Activated CD8-positive, alpha-beta T cell treated with anti-CD3 and anti-CD28 coated beads for 36 hours (primary cell): ENCODE results near the gene SPAG16. TPM values are rescaled to one million over a fixed set of nuclear protein-coding genes. Genes with fewer than 3 reads are reported as not detected.

Source experiments
- ATAC-seq: fragments of 200-7000 bp; cut with Tn5 transposase; one replicate; pipeline ENCODE4 v1.10.0; 2021; ENCODE audit warnings: mild to moderate bottlenecking, moderate library complexity
- CTCF ChIA-PET: fragments of 350-600 bp; sonication (Branson Sonifier 250); formaldehyde crosslinking; loops from one replicate; lab custom pipeline; 2021; ENCODE audit warnings: antibody characterized with exemption; lab: Charles Lee
- POLR2A ChIA-PET: fragments of 350-600 bp; sonication (Branson Sonifier 250); formaldehyde crosslinking; loops from one replicate; lab custom pipeline; 2021; ENCODE audit warnings: antibody characterized with exemption; lab: Charles Lee
- DNase-seq: peaks from one replicate; pipeline ENCODE4 v3.0.0-alpha.2; 2020
- H3K27ac Mint-ChIP-seq: one replicate; pipeline ENCODE4 v1.8.0; 2021; ENCODE audit warnings: mild to moderate bottlenecking, mixed read lengths
- H3K27me3 Mint-ChIP-seq: one replicate; pipeline ENCODE4 v1.8.0; 2021; ENCODE audit warnings: mixed read lengths
- H3K36me3 Mint-ChIP-seq: one replicate; pipeline ENCODE4 v1.8.0; 2021; ENCODE audit warnings: low read depth, mixed read lengths
- H3K4me1 Mint-ChIP-seq: one replicate; pipeline ENCODE4 v1.8.0; 2021; ENCODE audit warnings: low read depth, mixed read lengths
- H3K4me3 Mint-ChIP-seq: one replicate; pipeline ENCODE4 v1.8.0; 2021; ENCODE audit warnings: mild to moderate bottlenecking, moderate library complexity, mixed read lengths
- H3K9me3 Mint-ChIP-seq: one replicate; pipeline ENCODE4 v1.8.0; 2021; ENCODE audit warnings: mixed read lengths
- CTCF ChIP-seq: fragments of 200-600 bp; IDR thresholded peaks from one replicate; pipeline ENCODE4 v1.8.0; 2022; ENCODE audit warnings: antibody characterized with exemption, mild to moderate bottlenecking
- intact Hi-C: fragments of 100-400 bp; cut with micrococcal nuclease; formaldehyde crosslinking; loops from one replicate; pipeline ENCODE4 v1.10.0; 2022
- total RNA-seq, 2 experiments: library from RNA; stranded (reverse); gene quantifications; one replicate each; pipeline ENCODE4 v1.2.3, GENCODE V29; 2021

Gene SPAG16
- total RNA-seq, 2 experiments from 2014 or later: 9.4 to 11.7 TPM

GRCh38 chr2:213296270-213296669 is 12.0 kb downstream of the SPAG16 start:
- H3K27me3 Mint-ChIP-seq: no peaks in the 10 kb centered on the region
- intact Hi-C loops: no loop called here
- H3K27ac Mint-ChIP-seq: no peak overlapping the region
- DNase-seq (no peak), ATAC-seq (no peak)
- no peaks in the 10 kb centered on the region for H3K9me3 Mint-ChIP-seq
- CTCF ChIA-PET: no interaction called here
- H3K36me3 Mint-ChIP-seq: peaks cover 8% of the 10 kb centered on the region
- H3K4me1 Mint-ChIP-seq: no peaks in the 10 kb centered on the region
- POLR2A ChIA-PET: no interaction called here
- TF ChIP-seq CTCF: no peak
- no peak overlapping the region for H3K4me3 Mint-ChIP-seq

- H3K4me3 Mint-ChIP-seq: no peak overlapping the region
- CTCF ChIA-PET: no interaction called here
- POLR2A ChIA-PET: no interaction called here
- TF ChIP-seq CTCF: no peak
- H3K27ac Mint-ChIP-seq: no peak overlapping the region
- ATAC-seq (no peak), DNase-seq (no peak)
- H3K36me3 Mint-ChIP-seq: peaks cover 52% of the 10 kb centered on the region
- no peaks in the 10 kb centered on the region for H3K4me1 Mint-ChIP-seq
- peaks cover 12% of the 10 kb centered on the region for H3K9me3 Mint-ChIP-seq
- H3K27me3 Mint-ChIP-seq: no peaks in the 10 kb centered on the region
- intact Hi-C loops: no loop called here
These were observed 22.2 kb downstream of the SPAG16 start for GRCh38 chr2:213306316-213306942.

- no peaks in the 10 kb centered on the region for H3K27me3 Mint-ChIP-seq
- H3K4me1 Mint-ChIP-seq: no peaks in the 10 kb centered on the region
- H3K9me3 Mint-ChIP-seq: no peaks in the 10 kb centered on the region
- TF ChIP-seq CTCF: no peak
- ChIA-PET CTCF (no interaction called here), POLR2A (no interaction called here)
- intact Hi-C loops: no loop called here
- ATAC-seq (no peak), DNase-seq (no peak)
- peaks cover 30% of the 10 kb centered on the region for H3K36me3 Mint-ChIP-seq
- H3K27ac Mint-ChIP-seq: no peak overlapping the region
- H3K4me3 Mint-ChIP-seq: no peak overlapping the region
These were observed 31.1 kb downstream of the SPAG16 start for GRCh38 chr2:213315168-213315876.

- DNase-seq (no peak), ATAC-seq (no peak)
- Mint-ChIP-seq H3K36me3 (peaks cover 30% of the 10 kb centered on the region), H3K9me3 (no peaks in the 10 kb centered on the region), H3K4me1 (no peaks in the 10 kb centered on the region), H3K27ac (no peak overlapping the region), H3K4me3 (no peak overlapping the region), H3K27me3 (no peaks in the 10 kb centered on the region)
- POLR2A ChIA-PET: no interaction called here
- CTCF ChIA-PET: no interaction called here
- intact Hi-C loops: no loop called here
- no peak for TF ChIP-seq CTCF
These were observed 31.9 kb downstream of the SPAG16 start for GRCh38 chr2:213316001-213316735.

- CTCF ChIA-PET: no interaction called here
- POLR2A ChIA-PET: no interaction called here
These were observed 33.7 kb downstream of the SPAG16 start for GRCh38 chr2:213317929-213318328.

More at GRCh38 chr2:213317929-213318328, 33.7 kb downstream of the SPAG16 start:
- H3K27me3 Mint-ChIP-seq: no peaks in the 10 kb centered on the region
- peaks cover 32% of the 10 kb centered on the region for H3K36me3 Mint-ChIP-seq
- TF ChIP-seq CTCF: no peak
- no peaks in the 10 kb centered on the region for H3K4me1 Mint-ChIP-seq
- H3K27ac Mint-ChIP-seq: no peak overlapping the region
- intact Hi-C loops: no loop called here
- H3K4me3 Mint-ChIP-seq: no peak overlapping the region
- DNase-seq: no peak
- peaks cover 4% of the 10 kb centered on the region for H3K9me3 Mint-ChIP-seq
- no peak for ATAC-seq
